WI38 (cell line): ENCODE results near the gene SHROOM4.

Experiments used
- H3K4me3 ChIP-seq: 2 replicates; pipeline ENCODE4 v1.5.1; 2011; ENCODE audit warnings: low read depth, mild to moderate bottlenecking, control low read depth, low read length
- CTCF ChIP-seq: IDR thresholded peaks from 2 replicates; pipeline ENCODE4 v1.5.1; 2012; ENCODE audit warnings: low read depth, mild to moderate bottlenecking, control low read depth, low read length

SHROOM4 gene

GRCh38 chrX:50842221-50842620 is 28.2 kb upstream of the SHROOM4 start:
- TF ChIP-seq CTCF: no peak
- no peak overlapping the region for H3K4me3 ChIP-seq

- no peak overlapping the region for H3K4me3 ChIP-seq
- TF ChIP-seq CTCF: no peak
Measured at GRCh38 chrX:50839730-50840129, 25.7 kb upstream of the SHROOM4 start.

- H3K4me3 ChIP-seq: no peak overlapping the region
- TF ChIP-seq CTCF: no peak
Measured at GRCh38 chrX:50838820-50839600, 25.0 kb upstream of the SHROOM4 start.

- TF ChIP-seq CTCF: no peak
- no peak overlapping the region for H3K4me3 ChIP-seq
Measured at GRCh38 chrX:50827996-50828395, 14.0 kb upstream of the SHROOM4 start.

GRCh38 chrX:50825825-50826224 is 11.8 kb upstream of the SHROOM4 start:
- TF ChIP-seq CTCF: no peak

GRCh38 chrX:50818986-50819385 is 5.0 kb upstream of the SHROOM4 start:
- H3K4me3 ChIP-seq: no peak overlapping the region
- no peak for TF ChIP-seq CTCF

More at GRCh38 chrX:50825825-50826224, 11.8 kb upstream of the SHROOM4 start:
- H3K4me3 ChIP-seq: no peak overlapping the region

GRCh38 chrX:50815120-50815519 is 1.1 kb upstream of the SHROOM4 start:
- no peak for TF ChIP-seq CTCF
- H3K4me3 ChIP-seq: no peak overlapping the region
